ENCODE measurements around the gene RPL22. TPM values are rescaled to one million over a fixed set of nuclear protein-coding genes. Genes with fewer than 3 reads are reported as not detected.

The RPL22 gene
- total and polyA plus RNA-seq, 10 donors = 106 to 1,105 (median 369) TPM

- Histone ChIP-seq H3K27me3 (replicated peaks in 1 of 7) (peaks cover 6 to 44% (median 23%) of the 10 kb centered on the region in 7 donors), H3K4me1 (peaks cover 0 to 14% (median 7%) of the 10 kb centered on the region in 6 donors), H3K9me3 (no peaks in the 10 kb centered on the region), H3K4me3 (no peak overlapping the region), H3K36me3 (no peaks in the 10 kb centered on the region), H3K27ac (no peak overlapping the region)
- 74 to 84% (median 76%) methylated on average over 5 to 7 of the region's 7 CpGs for WGBS, 5 donors
- intact Hi-C loops (cut with DNase I; ENCODE audit: low total_unique reads) = no loop called here
- no peak for DNase-seq
- TF ChIP-seq POLR2A (IDR thresholded peaks at IDR 0.05) (no peak), CTCF (IDR thresholded peaks at IDR 0.05 in 8 of 11, conservative IDR thresholded peaks at IDR 0.05 in 3 of 11) (no peak), POLR2AphosphoS5 (IDR thresholded peaks at IDR 0.05) (no peak)
Measured at GRCh38 chr1:6144175-6144574, 55.2 kb downstream of the RPL22 start.

- Histone ChIP-seq H3K27me3 (replicated peaks in 1 of 7) (peaks cover under 1 to 36% (median 16%) of the 10 kb centered on the region in 7 donors), H3K9me3 (no peaks in the 10 kb centered on the region), H3K4me1 (peaks cover 0 to 6% (median 2%) of the 10 kb centered on the region in 6 donors), H3K27ac (no peak overlapping the region), H3K4me3 (no peak overlapping the region), H3K36me3 (no peaks in the 10 kb centered on the region)
- no peak for TF ChIP-seq CTCF (IDR thresholded peaks at IDR 0.05 in 8 of 11, conservative IDR thresholded peaks at IDR 0.05 in 3 of 11)
- 88 to 94% (median 89%) methylated on average over 4 of the region's 4 CpGs for WGBS, 5 donors
- no peak for DNase-seq
- intact Hi-C loops (cut with DNase I; ENCODE audit: low total_unique reads) = no loop called here
Measured at GRCh38 chr1:6143395-6143794, 56.0 kb downstream of the RPL22 start.

- H3K4me1 ChIP-seq = no peaks in the 10 kb centered on the region
- H3K9me3 ChIP-seq = no peaks in the 10 kb centered on the region
- H3K36me3 ChIP-seq = no peaks in the 10 kb centered on the region
- WGBS, 5 donors = 79 to 89% (median 84%) methylated on average over 4 of the region's 4 CpGs
- DNase-seq = no peak
- no peak overlapping the region for H3K27ac ChIP-seq
- H3K27me3 ChIP-seq (replicated peaks in 1 of 7) = peaks cover 0 to 31% (median 10%) of the 10 kb centered on the region in 7 donors
- TF ChIP-seq POLR2A (IDR thresholded peaks at IDR 0.05) = no peak
- TF ChIP-seq POLR2AphosphoS5 (IDR thresholded peaks at IDR 0.05) = no peak
- no peak for TF ChIP-seq CTCF (IDR thresholded peaks at IDR 0.05 in 8 of 11, conservative IDR thresholded peaks at IDR 0.05 in 3 of 11)
- intact Hi-C loops (cut with DNase I; ENCODE audit: low total_unique reads) = no loop called here
- H3K4me3 ChIP-seq = no peak overlapping the region
Measured at GRCh38 chr1:6142734-6143133, 56.7 kb downstream of the RPL22 start.

- WGBS, 5 donors = 93 to 94% (median 93%) methylated on average over 33 of the region's 33 CpGs
- TF ChIP-seq CTCF (IDR thresholded peaks at IDR 0.05 in 8 of 11, conservative IDR thresholded peaks at IDR 0.05 in 3 of 11) (no peak), POLR2AphosphoS5 (IDR thresholded peaks at IDR 0.05) (no peak), POLR2A (IDR thresholded peaks at IDR 0.05) (no peak)
- Histone ChIP-seq H3K4me1 (no peaks in the 10 kb centered on the region), H3K9me3 (no peaks in the 10 kb centered on the region), H3K4me3 (no peak overlapping the region), H3K36me3 (no peaks in the 10 kb centered on the region), H3K27ac (no peak overlapping the region), H3K27me3 (replicated peaks in 1 of 7) (peaks cover 0 to 29% (median 6%) of the 10 kb centered on the region in 7 donors)
- intact Hi-C loops (cut with DNase I; ENCODE audit: low total_unique reads) = no loop called here
- no peak for DNase-seq
Measured at GRCh38 chr1:6142036-6142621, 57.3 kb downstream of the RPL22 start.

Measured in spleen (tissue), 11 donors.